DMS 273 (cell line): ENCODE results near the gene FUBP3.
A peak's percentile ranks its signal among the peaks of the same experiment; 100 is the strongest.

Experiments used
- DNase-seq: peaks from one replicate; lab custom pipeline; 2025; ENCODE audit not compliant: unreplicated experiment; lab: John Stamatoyannopoulos, UW

FUBP3 gene

DNA sequence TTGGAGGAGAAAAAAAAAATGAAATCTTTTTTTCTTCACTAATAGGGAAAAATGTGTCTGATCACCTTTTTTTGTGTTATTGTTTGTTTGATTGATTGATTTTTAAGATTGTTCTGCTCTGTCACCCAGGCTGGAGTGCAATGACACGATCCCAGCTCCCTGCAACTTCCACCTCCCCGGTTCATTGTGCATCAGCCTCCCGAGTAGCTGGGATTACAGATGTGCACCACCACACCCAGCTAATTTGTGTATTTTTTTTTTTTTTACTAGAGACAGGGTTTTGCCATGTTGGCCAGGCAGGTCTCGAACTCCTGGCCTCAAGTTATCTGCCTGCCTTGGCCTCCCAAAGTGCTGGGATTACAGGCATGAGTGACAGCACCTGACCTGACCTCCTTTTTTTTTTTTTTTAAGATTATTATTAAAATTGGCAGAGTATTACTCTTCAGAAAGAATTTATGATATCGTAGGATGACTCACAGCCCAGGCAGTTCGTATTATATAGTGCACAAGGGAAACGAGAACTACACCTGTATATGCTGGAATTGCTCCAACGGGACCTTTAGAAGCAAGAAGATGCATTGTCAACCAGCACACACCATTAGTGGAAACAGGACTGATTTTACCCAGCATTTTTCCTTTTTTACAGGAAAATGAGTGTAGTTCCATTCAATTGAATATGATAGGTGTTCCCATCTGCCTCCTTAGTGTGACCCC lies 27.7 kb downstream of the FUBP3 start:
- DNase-seq: no peak

DNA sequence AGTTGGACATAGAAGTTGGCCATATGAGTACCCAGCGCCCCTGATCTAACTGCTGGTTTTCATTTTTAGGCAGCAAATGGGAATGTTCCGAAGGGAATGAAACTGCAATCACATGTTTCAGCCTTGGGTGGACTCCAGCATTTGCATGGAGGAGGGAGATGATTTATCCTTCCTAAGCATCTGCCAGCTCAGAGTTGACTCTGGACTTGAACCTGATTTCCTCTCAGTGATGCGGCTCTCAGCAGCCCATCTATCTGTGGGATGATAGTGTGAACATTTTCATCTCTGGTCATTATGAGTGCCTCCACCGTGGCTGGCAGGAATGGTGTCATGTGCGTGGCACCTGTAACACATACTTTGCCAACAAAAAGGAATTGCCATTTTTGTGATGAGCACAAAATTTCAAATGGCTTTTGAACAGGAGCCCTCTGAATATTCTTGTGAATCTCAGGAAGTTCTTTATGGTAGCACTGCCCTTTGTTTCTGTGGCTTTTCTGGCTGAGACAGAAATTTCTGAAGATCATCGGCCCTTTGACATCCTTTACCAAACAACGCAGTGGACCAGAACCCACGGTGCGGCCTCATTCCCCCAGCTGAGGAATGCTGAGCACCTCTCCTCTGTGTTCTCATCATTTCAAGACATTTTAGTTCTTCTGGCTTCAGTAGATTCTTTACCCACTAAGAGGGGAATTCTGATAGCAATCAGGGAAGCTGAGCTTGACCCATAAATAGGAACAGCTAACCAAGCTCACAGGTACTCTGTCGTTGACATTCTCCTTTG lies 28.5 kb downstream of the FUBP3 start:
- DNase-seq: no peak

DNA sequence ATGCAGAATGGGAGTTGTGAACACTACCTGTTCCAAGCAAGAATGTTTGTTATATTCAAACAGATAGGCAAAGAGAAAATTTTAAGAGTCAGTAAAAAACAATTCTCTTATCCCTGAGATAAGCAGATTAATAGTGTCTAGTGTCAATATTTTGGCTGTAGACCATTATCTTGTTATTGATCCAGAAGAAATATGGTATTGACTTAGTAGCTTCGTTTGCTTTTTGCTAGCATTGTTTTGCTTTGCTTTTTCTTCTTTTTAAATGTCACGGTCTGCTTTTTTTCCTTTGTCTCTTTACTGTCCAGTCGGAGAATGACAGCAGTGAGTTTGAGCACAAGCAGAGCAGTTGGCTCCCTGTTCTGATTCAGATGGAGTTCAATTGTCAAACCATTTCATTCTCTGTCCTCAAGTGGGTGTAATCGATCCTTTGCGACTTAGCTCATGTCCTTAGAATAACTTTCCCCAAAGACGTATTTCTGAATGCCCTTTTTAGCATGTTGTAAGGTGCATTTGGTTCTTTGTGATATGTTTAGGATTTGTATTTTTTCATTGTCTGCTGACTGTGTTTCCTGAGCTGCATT lies 29.3 kb downstream of the FUBP3 start:
- DNase-seq: no peak

DNA sequence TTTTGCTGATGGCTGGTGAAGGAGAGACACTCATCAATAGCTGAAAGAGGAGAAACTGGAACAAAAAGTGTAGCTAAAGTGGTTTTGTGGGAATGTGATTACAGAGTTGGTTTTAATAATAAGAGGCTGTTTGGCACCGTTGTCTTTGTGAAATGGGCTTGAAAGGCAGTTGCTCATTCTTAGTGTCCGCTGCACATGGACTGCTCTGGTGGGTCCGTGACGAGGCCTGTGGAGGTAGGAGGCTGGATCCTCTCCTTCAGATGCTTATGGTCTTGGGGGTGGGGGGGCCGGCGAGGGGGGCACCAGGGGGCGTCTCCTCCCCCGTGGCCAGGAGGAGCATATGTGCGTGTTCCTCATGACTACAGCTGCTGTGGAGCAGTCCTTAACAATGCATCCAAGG lies 29.8 kb downstream of the FUBP3 start:
- no peak for DNase-seq

DNA sequence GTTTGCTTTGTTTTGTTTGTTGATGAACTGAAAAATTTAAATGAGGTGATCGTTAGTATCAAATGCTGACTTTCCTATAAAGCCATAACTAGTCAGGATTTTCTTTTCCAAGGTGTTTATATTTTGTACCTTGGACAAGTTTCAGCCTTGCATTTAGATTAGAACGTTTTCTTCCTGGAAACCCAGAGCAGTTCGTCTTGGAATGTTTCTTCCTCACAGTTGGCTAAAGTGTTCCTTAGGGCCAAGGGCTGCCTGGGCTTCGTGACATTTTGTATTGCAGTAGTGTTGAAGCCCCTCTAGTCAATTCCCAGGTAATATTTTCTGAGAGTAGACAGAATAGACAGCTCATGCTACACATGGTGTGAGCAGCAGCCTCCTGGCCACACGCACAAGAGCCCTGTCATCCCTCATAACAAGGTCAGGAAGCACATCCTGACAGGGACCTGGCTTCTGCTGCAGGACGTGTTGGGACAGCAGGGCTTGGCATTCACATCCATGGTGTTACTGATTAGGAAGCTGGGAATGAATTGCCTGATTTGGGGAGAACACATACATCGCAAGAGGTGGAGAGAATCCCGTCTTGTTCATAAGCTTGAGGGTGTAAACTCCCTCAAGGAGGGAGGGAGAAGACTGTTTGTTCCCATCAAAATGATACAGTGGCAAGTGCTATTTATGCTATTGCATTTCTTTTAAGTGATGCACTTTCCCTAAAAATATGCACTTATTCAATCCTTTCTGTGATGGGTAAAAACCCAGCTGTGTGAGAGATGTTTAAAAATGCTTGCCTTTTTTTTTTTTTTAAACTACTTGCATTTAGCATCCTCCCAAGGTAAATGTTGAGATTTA lies 31.7 kb downstream of the FUBP3 start:
- no peak for DNase-seq

DNA sequence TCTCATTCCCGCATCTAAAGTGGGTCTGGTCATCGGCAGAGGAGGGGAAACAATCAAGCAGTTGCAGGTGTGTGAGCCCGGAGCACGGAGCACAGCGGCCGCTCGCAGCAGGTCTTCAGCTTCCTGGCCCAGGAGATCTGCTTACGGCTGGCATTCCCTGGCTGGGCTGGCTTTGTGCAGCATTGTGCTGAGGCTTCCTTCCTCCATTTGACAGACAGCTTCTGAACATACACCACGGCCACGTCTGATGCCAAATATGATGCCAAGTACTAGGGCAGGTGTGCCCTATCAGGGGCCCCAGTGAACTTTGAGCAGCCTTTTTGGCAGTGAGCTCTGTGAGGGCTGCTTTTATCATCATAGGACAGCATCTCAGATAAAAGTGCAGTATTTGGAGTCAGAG lies 37.1 kb downstream of the FUBP3 start:
- DNase-seq: no peak

DNA sequence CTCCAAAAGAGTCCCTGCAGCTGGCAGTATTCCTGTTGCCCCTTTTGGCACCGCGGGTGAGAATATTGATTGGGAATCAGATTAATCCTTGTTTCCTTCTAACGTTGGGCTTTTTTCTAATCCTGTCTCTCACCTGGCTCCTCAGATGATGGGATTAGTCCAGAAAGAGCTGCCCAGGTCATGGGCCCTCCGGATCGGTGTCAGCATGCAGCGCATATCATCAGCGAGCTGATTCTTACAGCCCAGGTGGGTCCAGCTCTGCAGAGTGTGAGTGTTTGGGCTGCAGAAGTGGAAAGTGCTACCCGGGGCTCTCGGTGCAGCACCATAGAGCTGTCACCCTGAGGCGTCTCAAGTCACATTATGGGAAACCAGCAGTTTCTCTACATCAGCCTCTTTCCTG lies 44.1 kb downstream of the FUBP3 start:
- no peak for DNase-seq

DNA sequence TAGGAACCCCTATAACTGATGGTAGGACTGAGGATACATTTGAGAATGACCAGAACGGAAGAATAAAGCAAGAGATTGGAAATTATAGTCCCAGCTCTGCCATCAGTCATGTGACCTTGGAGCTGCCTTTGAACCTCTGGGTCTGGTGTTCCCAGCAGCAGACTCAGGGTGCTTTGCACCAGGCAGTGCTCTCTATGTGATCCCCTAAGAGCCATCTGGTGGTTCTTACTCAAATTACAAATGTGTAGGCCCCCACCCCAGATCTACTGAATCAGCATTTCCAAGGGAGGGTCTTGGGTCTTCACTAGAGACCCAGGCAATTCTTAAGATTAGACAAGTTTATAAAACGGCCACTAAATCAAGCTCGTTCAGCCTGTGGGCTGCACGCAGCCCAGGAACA lies 44.8 kb downstream of the FUBP3 start:
- no peak for DNase-seq

DNA sequence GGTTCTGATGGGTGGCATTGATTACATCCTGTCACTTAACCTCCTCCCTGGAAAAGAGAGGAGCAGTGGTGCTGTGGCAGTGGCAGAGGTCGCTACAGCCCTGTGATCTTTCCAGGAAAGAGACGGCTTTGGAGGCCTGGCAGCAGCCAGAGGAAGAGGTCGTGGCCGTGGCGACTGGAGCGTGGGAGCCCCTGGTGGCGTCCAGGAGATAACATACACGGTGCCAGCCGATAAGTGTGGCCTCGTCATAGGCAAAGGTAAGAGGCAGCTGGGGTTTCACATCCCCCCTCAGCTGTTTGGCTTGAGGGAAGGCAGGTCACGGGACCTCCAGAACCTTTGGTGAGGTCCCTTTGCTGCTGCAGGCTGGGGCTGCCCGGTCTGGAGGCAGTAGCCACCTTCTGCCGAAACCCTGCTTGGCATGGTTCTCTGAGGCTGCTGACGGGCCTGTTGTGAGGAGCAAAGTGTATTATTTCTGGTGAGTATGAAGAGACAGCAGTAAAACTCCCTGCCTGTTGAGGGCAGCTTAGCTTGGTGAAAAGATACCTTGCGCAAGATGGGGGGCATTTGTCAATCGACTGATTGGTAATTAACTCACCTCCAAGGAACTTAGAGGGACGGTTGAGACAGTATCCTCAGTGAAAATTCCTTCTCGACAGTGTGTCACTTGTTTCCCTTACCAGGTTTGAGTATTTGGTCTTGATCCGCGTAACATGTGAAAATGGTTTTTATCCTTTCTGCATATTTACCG lies 47.0 kb downstream of the FUBP3 start:
- peak; percentile 36 for DNase-seq

DNA sequence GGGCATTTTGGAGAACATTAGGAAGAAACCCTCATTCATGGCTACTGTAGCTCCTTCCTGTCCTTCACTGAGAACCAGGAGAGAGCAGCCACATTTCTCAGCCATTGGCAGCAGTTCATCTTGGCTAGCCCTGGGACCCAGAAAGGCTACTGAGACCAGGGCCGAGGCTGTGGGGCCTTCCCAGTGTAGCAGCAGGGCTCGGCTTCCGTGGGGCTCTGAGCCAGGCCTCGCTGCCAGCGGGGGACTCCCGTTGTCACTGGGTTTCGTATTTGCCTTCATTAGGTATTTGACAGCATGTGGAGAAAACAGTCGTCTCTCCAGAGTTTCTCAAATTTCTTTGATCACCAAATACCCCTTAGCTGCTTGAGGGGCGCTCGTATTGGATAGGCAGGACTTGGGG lies 47.7 kb downstream of the FUBP3 start:
- DNase-seq: no peak

DNA sequence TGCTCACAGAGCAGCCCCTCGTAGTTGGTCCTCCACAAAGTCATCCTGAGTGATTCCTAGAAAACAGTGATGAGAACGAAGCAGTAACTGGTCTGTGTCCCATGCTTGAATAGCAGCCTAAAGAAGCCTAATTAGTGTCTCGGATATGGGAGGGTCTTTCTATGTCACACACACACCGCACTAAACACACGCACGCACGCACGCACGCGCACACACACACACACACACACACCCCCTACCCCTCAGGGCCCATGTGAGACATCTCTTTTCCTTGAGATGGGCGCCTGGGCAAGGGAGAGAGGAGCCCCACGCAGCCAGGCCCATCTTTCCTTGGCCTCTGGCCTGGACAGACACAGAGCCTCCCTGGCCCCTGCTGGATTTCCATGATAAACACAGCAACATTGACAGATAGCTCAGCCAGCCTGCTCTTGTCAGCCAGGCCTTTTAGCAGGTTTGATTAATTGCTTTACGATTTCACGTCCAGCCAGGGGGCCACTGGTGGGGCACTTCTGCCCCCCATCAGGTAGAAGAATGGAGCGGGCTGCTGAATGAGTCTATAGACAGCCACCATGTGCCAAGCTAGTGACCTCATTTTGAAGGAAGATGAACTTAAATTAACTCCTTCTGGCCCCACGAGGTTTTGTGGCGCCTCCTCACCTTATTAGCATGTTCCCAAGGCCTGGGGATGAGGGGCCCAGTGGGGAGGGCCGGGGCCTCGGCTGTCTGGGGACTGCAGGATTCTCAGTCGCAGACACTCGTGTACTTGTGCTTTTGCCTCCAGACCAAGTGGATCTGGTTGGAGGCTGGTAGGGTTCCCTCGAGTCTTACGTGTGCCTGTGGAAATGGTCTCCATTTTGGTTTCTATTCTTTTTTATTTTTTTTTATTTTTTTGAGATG lies 48.8 kb downstream of the FUBP3 start:
- no peak for DNase-seq

DNA sequence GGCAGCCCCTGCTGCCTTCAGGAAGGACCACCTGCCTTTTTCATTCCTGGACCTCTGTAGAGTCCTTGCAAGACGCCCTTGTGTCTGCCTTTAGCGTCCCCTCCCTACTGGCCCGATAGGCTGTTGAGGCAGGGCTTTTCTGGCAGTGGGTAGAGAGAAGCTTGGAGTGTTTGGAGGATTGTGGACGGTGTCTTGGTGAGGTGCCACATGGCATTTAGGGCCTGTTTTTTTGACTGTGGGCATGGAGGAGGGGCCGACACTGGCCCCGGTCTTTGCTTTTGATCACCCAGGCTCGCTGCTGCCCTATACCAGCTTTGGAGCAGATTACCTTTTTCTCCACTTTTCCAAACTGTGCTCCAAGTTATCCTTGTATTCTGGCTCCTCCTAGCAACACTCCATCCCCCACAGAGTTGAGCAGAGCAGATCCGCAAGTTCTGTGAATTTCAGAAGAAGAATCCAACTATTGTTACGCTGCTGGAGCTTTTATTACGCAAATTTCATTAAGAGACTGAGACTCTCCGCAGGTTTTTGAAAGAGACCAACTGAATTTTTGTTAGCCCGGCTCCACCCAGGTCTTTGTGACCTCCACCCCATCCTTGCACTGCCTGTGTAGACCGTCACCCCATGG lies 50.2 kb downstream of the FUBP3 start:
- no peak for DNase-seq

DNA sequence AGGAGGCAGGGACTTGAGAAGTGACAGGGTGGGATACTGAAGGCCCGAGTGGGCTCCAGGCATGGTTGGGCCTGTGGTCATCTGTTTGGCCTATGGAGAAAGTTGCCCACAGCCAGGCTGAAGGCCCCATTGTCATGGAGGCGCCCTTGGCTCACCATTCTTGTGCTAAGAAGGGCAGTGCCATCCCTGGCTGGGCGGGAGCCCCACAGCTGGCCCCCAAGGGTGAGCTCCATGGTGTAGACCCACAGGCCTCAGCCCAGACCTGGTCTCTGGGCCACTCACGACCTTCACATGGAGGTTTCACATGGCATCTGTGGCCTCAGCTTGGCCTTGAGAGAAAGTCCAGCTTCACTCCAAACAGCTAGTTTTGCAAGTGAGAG lies 50.7 kb downstream of the FUBP3 start:
- DNase-seq: no peak

DNA sequence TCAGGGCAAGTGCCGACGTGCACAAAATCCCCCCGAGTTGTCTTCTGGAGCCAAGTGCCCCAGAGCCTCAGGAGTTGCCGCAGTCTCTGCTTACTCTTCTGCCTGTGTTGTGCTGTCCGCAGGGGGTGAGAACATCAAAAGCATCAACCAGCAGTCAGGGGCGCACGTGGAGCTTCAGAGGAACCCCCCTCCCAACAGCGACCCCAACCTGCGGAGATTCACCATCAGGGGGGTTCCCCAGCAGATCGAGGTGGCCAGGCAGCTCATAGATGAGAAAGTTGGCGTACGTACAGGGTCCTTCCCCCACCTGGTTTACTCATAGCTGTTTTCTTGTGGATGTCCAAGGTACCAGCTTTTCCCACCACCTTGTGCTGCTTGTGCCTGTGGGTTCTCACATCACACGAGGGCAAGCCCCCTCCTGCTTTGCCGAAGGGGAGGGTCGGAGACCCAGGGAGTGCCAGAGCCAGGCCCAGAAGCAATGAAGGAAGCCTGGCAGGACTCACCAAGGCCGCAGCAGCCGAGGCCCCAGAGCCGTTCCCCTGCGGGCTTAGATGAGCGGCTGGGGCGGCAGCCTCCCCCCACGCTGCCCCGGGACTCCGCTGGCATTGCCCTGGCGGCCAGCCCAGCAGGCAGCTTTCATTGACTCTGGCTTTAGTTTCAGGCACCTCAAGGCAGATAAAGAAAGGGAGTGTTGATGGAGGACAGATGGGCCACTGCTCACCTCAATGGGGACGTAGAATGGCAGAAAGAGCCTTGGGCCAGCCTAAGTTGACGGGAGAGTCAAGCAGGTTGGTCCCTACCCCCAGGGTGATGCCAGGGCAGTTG lies 51.3 kb downstream of the FUBP3 start:
- no peak for DNase-seq

DNA sequence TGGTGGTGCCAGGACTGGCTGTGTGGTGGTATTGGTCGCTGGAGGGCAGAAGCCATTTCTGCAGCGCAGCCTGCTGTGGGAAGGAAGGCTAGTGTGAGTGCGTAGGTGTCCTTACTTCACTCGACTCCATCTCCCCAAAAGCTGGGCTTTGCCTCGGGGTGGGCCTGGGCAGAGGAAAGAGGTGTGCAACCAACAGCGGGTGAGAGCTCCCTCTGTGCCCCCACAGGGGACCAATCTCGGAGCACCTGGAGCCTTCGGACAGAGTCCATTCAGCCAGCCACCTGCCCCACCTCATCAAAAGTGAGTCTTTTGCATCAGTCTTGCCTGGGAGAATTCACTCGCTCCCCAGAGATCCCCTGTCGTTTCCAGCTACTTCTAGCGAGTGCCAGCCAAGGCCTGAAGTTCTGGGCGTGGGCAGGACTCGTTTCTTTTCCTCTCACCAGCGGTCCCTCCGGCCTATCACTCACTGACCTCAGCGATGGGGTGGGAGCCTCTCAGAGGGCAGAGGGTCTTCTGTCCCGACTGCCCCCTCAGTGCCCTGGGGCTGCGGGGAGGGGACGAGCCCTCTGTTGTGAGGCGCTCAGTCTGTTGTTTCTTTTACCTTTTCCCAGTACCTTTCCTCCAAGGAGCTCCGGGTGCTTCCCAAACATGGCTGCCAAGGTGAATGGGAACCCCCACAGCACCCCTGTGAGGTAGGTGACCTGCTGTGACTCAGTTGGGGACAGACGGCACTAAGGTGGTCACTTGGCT lies 52.1 kb downstream of the FUBP3 start:
- no peak for DNase-seq

DNA sequence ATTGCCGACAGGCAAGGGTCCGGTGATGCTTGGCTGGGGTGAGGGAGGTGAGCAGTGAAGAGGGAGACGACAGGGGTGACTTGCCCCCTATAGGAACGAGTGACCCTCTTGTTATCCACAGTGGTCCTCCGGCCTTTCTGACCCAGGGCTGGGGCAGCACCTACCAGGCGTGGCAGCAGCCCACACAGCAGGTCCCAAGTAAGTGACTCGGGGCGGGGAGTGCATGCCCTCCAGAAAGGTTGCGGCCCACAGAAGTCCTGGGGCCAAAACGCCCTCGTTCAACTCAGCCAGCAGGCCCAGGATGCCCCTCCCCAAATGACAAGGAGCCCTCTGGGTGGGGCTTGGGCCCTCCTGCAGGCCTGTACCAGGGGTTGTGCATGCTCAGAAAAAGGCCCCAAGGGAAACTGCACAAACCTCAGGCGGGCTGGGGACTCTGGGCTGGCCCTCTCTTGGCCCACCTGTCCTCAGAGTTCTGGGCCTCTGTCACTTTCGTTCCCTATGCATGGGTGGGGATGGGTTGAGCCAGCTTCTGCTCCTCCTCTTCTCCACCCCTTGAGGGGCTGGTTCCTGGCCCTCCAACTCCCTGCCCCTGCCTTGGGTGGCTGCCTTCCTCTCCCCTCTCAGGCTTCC lies 52.8 kb downstream of the FUBP3 start:
- no peak for DNase-seq

DNA sequence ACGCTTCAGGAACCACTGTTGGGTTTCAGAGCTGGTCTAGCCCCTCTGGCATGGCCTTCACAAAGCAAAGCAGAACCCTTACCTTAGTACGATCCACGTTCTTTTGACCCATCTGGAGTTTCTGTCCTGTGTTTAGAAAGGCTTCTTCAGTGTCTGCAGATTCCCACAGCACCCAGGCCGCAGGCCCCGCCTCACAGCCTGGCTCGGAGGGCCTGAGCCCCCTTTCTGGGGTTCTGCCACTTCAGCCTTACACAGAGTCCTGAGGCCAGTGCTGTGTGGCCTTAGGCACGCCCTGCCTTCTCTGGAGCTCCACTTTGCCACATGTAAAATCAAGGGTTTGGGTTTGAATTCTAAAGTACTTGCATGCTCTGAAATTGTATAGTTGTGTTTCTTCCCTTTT lies 53.5 kb downstream of the FUBP3 start:
- DNase-seq: no peak
